Right cardiac atrium (tissue), 5 donors: Measurements from ENCODE around the gene PPT2. TPM values are rescaled to one million over a fixed set of nuclear protein-coding genes. Genes with fewer than 3 reads are reported as not detected.
A peak's percentile ranks its signal among the peaks of the same experiment; 100 is the strongest.
"Not testable (repeated sequence)": the region's sequence is repeated elsewhere in the genome, so short reads cannot be mapped to it uniquely, and the experiment has no call there.

Experiments used
- ATAC-seq, 2 donors: fragments of 200-7000 bp; cut with Tn5 transposase; one replicate each; pipeline versions ENCODE4 v1.8.0 to v1.9.1; 2020; ENCODE audit warnings: moderate library complexity in 2 of 2, mild to moderate bottlenecking in 1 of 2
- DNase-seq, 3 donors: peaks; one replicate each; pipeline ENCODE4 v3.0.0-alpha.2; 2020
- H3K27ac ChIP-seq: one replicate; pipeline ENCODE4 v1.5.1; 2013; ENCODE audit warnings: mild to moderate bottlenecking, low read length, control low read depth, moderate library complexity
- H3K27me3 ChIP-seq: one replicate; pipeline ENCODE4 v1.6.1; 2013; ENCODE audit not compliant: control insufficient read depth, insufficient read depth
- H3K4me1 ChIP-seq: one replicate; pipeline ENCODE4 v1.6.1; 2013; ENCODE audit warnings: low read length; ENCODE audit not compliant: control insufficient read depth, insufficient read depth
- H3K4me3 ChIP-seq: one replicate; pipeline ENCODE4 v1.5.1; 2013; ENCODE audit warnings: low read length, control low read depth
- H3K9me3 ChIP-seq: one replicate; pipeline ENCODE4 v1.6.1; 2013; ENCODE audit warnings: low read length; ENCODE audit not compliant: control insufficient read depth
- WGBS: extraction: QIAGEN DNeasy Blood & Tissue Kit; methylation state at CpG from one replicate; pipeline ENCODE4 v1.1.7; 2013; 5-methylcytosine and 5-hydroxymethylcytosine counted together
- intact Hi-C, 4 donors: fragments of 100-400 bp; cut with DNase I; formaldehyde crosslinking; loops; one replicate each; pipeline versions ENCODE4 v1.11.0 to v1.14.0; 2022 to 2023
- polyA plus RNA-seq: library from polyadenylated mRNA; stranded (reverse); fragments of 200-250 nt; gene quantifications from one replicate; pipeline ENCODE4 v1.2.3, GENCODE V29; 2013
- total RNA-seq, 4 donors: library from RNA; stranded (reverse); fragmentation: NEBNext Ultra II Directional; extraction: Animal tissue kit (Norgen Biotek cat#: 25700); gene quantifications; one replicate each; pipeline ENCODE4 v1.2.1, GENCODE V29; 2021
- donor health status: healthy with polysubstance abuse.
- donor health status: DM: no; HTN: yes; CAD: no.
- donor health status: DM: no; HTN: no; CAD: no.
- donor health status: DM: no; HTN: yes; CAD: no; lungs with severe emphysema.
- donor health status: DM: yes; HTN: yes; CAD: no.

PPT2 gene
- total and polyA plus RNA-seq, 5 donors, result 22.4 to 30.5 (median 30.0) TPM

GRCh38 chr6:32185681-32186131 lies 31.8 kb downstream of the PPT2 start:
- DNase-seq (peak; percentile 89 to 95 (median 94)), ATAC-seq (peak; percentile 65 to 74)
- H3K4me3 ChIP-seq, intact Hi-C loops, H3K27me3 ChIP-seq, H3K4me1 ChIP-seq, H3K9me3 ChIP-seq: not testable (repeated sequence)
- peak overlapping the region; percentile 88 for H3K27ac ChIP-seq
- 13% methylated on average over 11 of the region's 11 CpGs for WGBS

DNA sequence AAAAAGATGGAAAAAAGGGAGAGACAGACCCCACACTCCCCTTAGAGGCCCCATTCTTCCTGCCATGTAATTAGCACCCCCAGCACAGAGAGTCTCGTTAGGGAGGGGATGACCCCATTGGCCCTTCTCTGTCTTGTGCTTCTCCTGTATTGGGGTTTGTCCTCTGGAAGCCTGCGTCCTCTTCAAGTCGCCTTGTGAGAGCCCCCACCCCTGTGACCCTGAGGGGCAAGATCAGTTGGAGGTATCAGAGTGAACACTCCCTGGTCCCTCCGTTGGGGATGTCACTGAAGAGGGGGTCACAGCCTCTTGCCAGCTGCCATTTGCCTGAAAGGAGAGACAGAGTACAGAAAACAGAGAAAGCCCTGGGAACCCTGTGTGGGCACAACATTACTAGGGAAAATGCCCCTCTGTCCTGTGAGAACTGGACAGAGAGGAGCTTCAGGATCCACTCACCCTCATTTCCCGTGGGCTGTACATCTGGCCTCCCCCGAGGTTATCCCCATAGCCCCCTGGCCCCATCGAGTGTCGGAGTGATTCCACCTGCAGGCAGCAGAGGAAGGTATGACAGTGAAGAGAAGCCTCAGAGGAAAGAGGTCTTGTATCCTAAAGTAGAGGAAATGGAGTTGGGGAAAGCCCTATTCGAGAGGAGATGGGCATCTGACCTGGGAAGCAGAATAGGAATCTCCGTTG lies 32.4 kb downstream of the PPT2 start:
- DNase-seq, H3K27me3 ChIP-seq, H3K9me3 ChIP-seq, H3K4me1 ChIP-seq, intact Hi-C loops, ATAC-seq, H3K4me3 ChIP-seq: not testable (repeated sequence)
- H3K27ac ChIP-seq, result peak overlapping the region; percentile 88
- 60% methylated on average over 10 of the region's 10 CpGs for WGBS

DNA sequence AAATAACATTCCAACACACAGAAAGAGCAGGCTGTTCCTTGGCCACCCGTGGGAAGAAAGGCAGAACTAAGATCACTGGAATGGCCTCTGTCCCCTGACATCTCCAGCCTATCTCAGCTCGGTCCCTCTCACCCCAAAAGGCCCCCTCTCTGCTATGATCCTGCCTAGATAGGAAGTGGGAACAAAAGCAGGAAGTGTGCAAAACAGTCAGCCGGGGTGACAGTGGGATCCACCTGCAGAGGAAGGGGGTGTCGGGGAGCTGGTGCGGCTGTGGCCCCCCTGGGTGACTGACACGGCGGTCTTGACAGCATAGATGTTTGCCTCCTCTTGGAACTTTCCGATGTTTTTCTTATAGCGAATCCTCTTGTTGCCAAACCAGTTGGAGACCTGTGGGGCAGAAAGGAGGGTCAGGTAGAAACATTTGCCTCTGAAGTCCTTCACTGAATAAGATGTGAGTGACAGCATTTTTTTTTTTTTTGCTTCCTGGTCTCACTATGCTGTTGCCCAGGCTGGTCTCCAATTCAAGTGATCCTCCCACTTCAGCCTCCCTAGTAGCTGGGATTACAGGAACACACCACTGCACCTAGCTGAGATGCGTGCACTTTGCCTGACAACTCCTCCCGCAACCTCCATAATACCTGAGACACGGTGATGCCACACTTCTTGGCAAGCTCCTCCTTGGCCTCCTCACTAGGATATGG lies 33.2 kb downstream of the PPT2 start:
- H3K9me3 ChIP-seq, result no peaks in the 10 kb centered on the region
- ATAC-seq (no peak), DNase-seq (no peak)
- peaks cover 9% of the 10 kb centered on the region for H3K4me1 ChIP-seq
- no peaks in the 10 kb centered on the region for H3K27me3 ChIP-seq
- H3K4me3 ChIP-seq, result no peak overlapping the region
- peak overlapping the region; percentile 19 for H3K27ac ChIP-seq
- intact Hi-C loops, result no loop called here
- 61% methylated on average over 12 of the region's 12 CpGs for WGBS

- DNase-seq, H3K27me3 ChIP-seq, H3K9me3 ChIP-seq, H3K4me3 ChIP-seq, intact Hi-C loops, H3K27ac ChIP-seq, H3K4me1 ChIP-seq, ATAC-seq: not testable (repeated sequence)
- 63% methylated on average over 18 of the region's 18 CpGs for WGBS
Measured at GRCh38 chr6:32187725-32188380, 33.9 kb downstream of the PPT2 start.

GRCh38 chr6:32188381-32189068 lies 34.6 kb downstream of the PPT2 start:
- WGBS, result 9% methylated on average over 13 of the region's 13 CpGs
- H3K4me1 ChIP-seq, result peaks cover 9% of the 10 kb centered on the region
- intact Hi-C loops, result no loop called here

DNA sequence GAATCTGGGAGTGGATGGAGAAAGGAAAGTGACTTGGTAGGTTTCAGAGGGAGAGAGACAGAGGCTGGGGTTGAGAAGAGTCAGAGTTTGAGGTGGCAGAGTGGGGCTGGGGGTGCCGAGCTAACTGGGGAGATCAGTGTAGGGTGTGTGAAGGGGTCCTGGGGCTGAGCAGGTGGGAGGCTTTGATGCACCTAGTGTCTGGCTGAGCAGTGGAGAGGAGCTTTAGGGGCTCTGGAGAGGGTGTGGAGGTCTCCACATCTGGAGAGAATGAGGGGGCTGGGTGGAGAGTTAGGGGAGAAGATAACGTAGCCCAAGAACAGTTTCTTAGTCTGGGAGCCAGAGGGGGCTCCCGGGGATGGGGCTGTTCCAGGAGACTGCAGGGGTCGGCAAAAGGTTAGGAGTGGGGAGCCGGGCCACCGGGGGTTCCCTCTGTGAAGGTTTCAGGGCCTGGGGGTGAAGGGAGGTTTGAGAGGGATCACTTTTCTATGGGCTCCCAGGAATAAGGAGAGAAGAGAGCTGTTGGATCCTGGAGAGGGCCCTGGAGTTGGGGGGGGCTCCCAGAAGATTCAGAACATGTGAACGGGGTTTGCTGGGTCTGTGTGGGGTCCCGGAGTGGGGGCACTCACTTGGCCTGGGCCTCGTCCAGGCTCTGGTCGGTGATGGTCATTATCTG lies 35.3 kb downstream of the PPT2 start:
- WGBS, result 1% methylated on average over 10 of the region's 10 CpGs
- ATAC-seq (peak; percentile 0 to 1), DNase-seq (no peak)
- Histone ChIP-seq H3K27me3 (no peaks in the 10 kb centered on the region), H3K9me3 (no peaks in the 10 kb centered on the region), H3K4me3 (peak overlapping the region; percentile 96), H3K4me1 (peaks cover 9% of the 10 kb centered on the region), H3K27ac (peak overlapping the region; percentile 90)
- intact Hi-C loops, result no loop called here

More at GRCh38 chr6:32188381-32189068, 34.6 kb downstream of the PPT2 start:
- Histone ChIP-seq H3K27me3 (no peaks in the 10 kb centered on the region), H3K9me3 (no peaks in the 10 kb centered on the region), H3K4me3 (peak overlapping the region; percentile 96), H3K27ac (peak overlapping the region; percentile 90)
- no peak for ATAC-seq
- peak in 1 of 3 donors; percentile 68 for DNase-seq

- peak; percentile 58 to 87 (median 81) for DNase-seq
- 15% methylated on average over 23 of the region's 23 CpGs for WGBS
- peaks cover 9% of the 10 kb centered on the region for H3K4me1 ChIP-seq
Measured at GRCh38 chr6:32189742-32190053, 35.8 kb downstream of the PPT2 start.

GRCh38 chr6:32190054-32190851 lies 36.3 kb downstream of the PPT2 start, which contains the start of gene PBX2:
PBX2 (minus strand) TSS chr6:32190202; CDS start chr6:32189915, 287 bp downstream.
- DNase-seq (peak; percentile 93 to 96 (median 96)), ATAC-seq (peak; percentile 74 to 84)
- no peaks in the 10 kb centered on the region for H3K9me3 ChIP-seq
- intact Hi-C loops, result no loop called here
- no peaks in the 10 kb centered on the region for H3K27me3 ChIP-seq
- peaks cover 9% of the 10 kb centered on the region for H3K4me1 ChIP-seq
- peak within 1 kb of the TSS; percentile 99 for H3K27ac ChIP-seq
- WGBS, result 1% methylated on average over 23 of the region's 23 CpGs
- peak within 1 kb of the TSS; percentile 96 for H3K4me3 ChIP-seq

More at GRCh38 chr6:32189742-32190053, 35.8 kb downstream of the PPT2 start:
- H3K9me3 ChIP-seq, result no peaks in the 10 kb centered on the region
- ATAC-seq, result peak; percentile 2 to 3
- H3K4me3 ChIP-seq, result peak overlapping the region; percentile 96
- no peaks in the 10 kb centered on the region for H3K27me3 ChIP-seq
- intact Hi-C loops, result no loop called here
- H3K27ac ChIP-seq, result peak overlapping the region; percentile 90

DNA sequence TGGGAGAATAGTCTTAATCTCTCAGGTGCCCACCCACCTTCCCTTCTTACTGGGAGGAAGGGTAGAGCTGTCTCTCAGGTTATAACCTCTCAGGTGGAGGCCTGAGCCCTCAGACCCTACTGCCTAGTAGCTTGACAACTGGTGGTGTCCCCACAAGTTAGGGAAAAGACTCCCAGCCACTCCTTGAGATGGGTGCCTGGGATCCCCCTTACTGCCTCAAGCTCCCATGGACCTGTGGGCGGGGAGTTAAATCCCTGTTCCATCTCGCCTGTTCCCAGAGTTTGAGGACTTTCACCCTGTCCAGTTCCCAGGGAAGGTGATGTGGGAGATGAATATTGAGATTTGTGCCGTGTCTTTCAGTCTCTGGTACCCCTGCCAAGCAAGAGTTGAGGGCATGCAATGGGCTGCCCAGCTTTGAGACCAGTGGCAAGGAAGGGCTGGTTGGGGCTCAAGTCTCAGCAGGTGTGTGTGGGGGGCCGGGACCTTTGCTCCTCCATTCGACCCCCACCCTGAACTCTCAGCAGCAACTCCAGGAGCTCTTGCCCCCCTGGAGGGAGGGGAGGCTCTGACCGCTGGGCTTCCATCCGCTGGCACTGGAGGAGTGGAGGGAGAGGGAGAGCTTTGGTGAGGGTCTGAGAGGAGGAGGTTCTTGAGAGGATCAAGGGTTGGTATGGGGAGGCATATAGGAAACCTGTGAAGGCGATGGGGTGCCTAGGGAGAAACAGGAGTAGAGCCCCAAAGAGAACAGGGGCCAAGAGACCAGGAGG lies 37.2 kb downstream of the PPT2 start:
- Histone ChIP-seq H3K4me3 (peak overlapping the region; percentile 96), H3K27ac (peak overlapping the region; percentile 99), H3K4me1 (peaks cover 5% of the 10 kb centered on the region), H3K9me3 (no peaks in the 10 kb centered on the region), H3K27me3 (no peaks in the 10 kb centered on the region)
- intact Hi-C loops, result no loop called here
- ATAC-seq, result no peak
- 81% methylated on average over 8 of the region's 8 CpGs for WGBS
- DNase-seq, result no peak
